K562 (cell line): ENCODE results near the gene TUBB2A. TPM values are rescaled to one million over a fixed set of nuclear protein-coding genes. Genes with fewer than 3 reads are reported as not detected.

ENCODE experiments used
- AFF4 ChIP-seq: sonication (generic); formaldehyde crosslinking; IDR thresholded peaks from 2 replicates; pipeline ENCODE4 v1.8.0; 2023; ENCODE audit warnings: mild to moderate bottlenecking, missing genetic modification reagents
- CTCFL ChIP-seq: IDR thresholded peaks from 2 replicates; pipeline ENCODE4 v1.6.1; 2011; ENCODE audit warnings: borderline replicate concordance, low read depth, mild to moderate bottlenecking, moderate library complexity, low read length; ENCODE audit not compliant: insufficient read depth, poor library complexity, severe bottlenecking
- ESRRB ChIP-seq: fragments of 250-450 bp; sonication (Bioruptor Pico); IDR thresholded peaks from 2 replicates; pipeline ENCODE4 v1.5.0; 2020; ENCODE audit warnings: mild to moderate bottlenecking, moderate library complexity, borderline replicate concordance
- IFI16 ChIP-seq: fragments of 250-450 bp; sonication (Bioruptor Pico); IDR thresholded peaks from 2 replicates; pipeline ENCODE4 v2.1.2; 2022; ENCODE audit warnings: mild to moderate bottlenecking, inconsistent platforms
- NEUROD1 ChIP-seq: fragments of 150-350 bp; IDR thresholded peaks from 2 replicates; pipeline ENCODE4 v1.6.1; 2014; ENCODE audit warnings: borderline replicate concordance, low read length, low read depth; ENCODE audit not compliant: partially characterized antibody
- NFXL1 ChIP-seq: fragments of 450-650 bp; formaldehyde crosslinking; IDR thresholded peaks from 2 replicates; pipeline ENCODE4 v1.4.0; 2021; ENCODE audit warnings: mild to moderate bottlenecking
- PHF8 ChIP-seq: fragments of 200-600 bp; sonication (generic); IDR thresholded peaks from 2 replicates; pipeline ENCODE4 v1.6.1; 2012; ENCODE audit warnings: mixed run types, mild to moderate bottlenecking, inconsistent platforms, low read length, moderate library complexity, borderline replicate concordance
- POLR3A ChIP-seq: IDR thresholded peaks from 2 replicates; pipeline ENCODE4 v1.6.1; 2011; ENCODE audit warnings: borderline replicate concordance, mild to moderate bottlenecking, moderate library complexity; ENCODE audit not compliant: insufficient read length, insufficient read depth; ENCODE audit errors: extremely low read depth
- PTBP1 ChIP-seq: fragments of 200-400 bp; formaldehyde crosslinking; IDR thresholded peaks from 2 replicates; pipeline ENCODE4 v1.6.1; 2017; ENCODE audit warnings: low read depth, low read length
- RBM25 ChIP-seq: fragments of 200-400 bp; formaldehyde crosslinking; IDR thresholded peaks from 2 replicates; pipeline ENCODE4 v1.6.1; 2018; ENCODE audit warnings: low read length, low read depth, moderate library complexity; ENCODE audit not compliant: severe bottlenecking
- SAP30 ChIP-seq: fragments of 200-600 bp; sonication (generic); IDR thresholded peaks from 2 replicates; pipeline ENCODE4 v1.6.1; 2012; ENCODE audit warnings: borderline replicate concordance, low read depth, mild to moderate bottlenecking, moderate library complexity, low read length, control low read depth, inconsistent platforms; ENCODE audit not compliant: insufficient read depth, poor library complexity, severe bottlenecking
- TBL1XR1 ChIP-seq, 2 experiments: IDR thresholded peaks; 2 replicates each; pipeline ENCODE4 v1.6.1; 2012; ENCODE audit warnings: improper control_type of control experiment in 2 of 2, low read length in 2 of 2, mild to moderate bottlenecking in 1 of 2
- XRCC3 ChIP-seq: fragments of 450-650 bp; IDR thresholded peaks from 2 replicates; pipeline ENCODE4 v1.6.1; 2017; ENCODE audit warnings: mild to moderate bottlenecking, moderate library complexity
- ZNF174 ChIP-seq: fragments of 250-450 bp; sonication (Bioruptor Pico); IDR thresholded peaks from 2 replicates; pipeline ENCODE4 v1.4.0; 2020; ENCODE audit warnings: mild to moderate bottlenecking
- ZNF212 ChIP-seq: fragments of 450-650 bp; formaldehyde crosslinking; IDR thresholded peaks from 2 replicates; pipeline ENCODE4 v1.4.0; 2020; ENCODE audit warnings: mild to moderate bottlenecking
- ZNF778 ChIP-seq: fragments of 450-650 bp; formaldehyde crosslinking; IDR thresholded peaks from 2 replicates; pipeline ENCODE4 v1.4.0; 2020; ENCODE audit warnings: mild to moderate bottlenecking, moderate library complexity
- polyA plus RNA-seq, 8 experiments: library from polyadenylated mRNA; depleted of rRNA in 4 of 8; stranded (reverse) in 5 of 8; unstranded in 3 of 8; fragments of >200 nt; fragmentation: Nextera tagmentation in 2 of 8; fragmentation: Illumina TruSeq in 1 of 8; extraction: Ambion mirVana in 2 of 8; extraction: Trizol in 1 of 8; gene quantifications; 2 replicates each; pipeline versions ENCODE4 v1.2.1 to v1.2.3, GENCODE V29; 2011 to 2014; ENCODE audit warnings: inconsistent platforms in 1 of 8, missing spikeins in 1 of 8
- total RNA-seq, 7 experiments: library from RNA; depleted of rRNA in 6 of 7; stranded (reverse); fragments of >200 nt in 6 of 7; fragmentation: Illumina TruSeq in 2 of 7; extraction: Trizol in 2 of 7; gene quantifications; 2 replicates each; pipeline versions ENCODE4 v1.2.1 to v1.2.3, GENCODE V29; 2011 to 2021; ENCODE audit warnings: low replicate concordance in 1 of 7
- TF ChIP-seq, protein P1 (sequence below): IDR thresholded peaks from 2 replicates; pipeline ENCODE4 v1.6.1; 2014; ENCODE audit warnings: antibody characterized with exemption
- TF ChIP-seq, protein P2 (sequence below): fragments of 250-450 bp; sonication (Bioruptor Pico); IDR thresholded peaks from 2 replicates; pipeline ENCODE4 v1.4.0; 2020

Gene TUBB2A
- total and polyA plus RNA-seq, 9 of the 15 experiments (the other 6 are each of a cell fraction or from before 2014, with no cell fraction given), result 3.6 to 92.1 (median 45.6) TPM

DNA sequence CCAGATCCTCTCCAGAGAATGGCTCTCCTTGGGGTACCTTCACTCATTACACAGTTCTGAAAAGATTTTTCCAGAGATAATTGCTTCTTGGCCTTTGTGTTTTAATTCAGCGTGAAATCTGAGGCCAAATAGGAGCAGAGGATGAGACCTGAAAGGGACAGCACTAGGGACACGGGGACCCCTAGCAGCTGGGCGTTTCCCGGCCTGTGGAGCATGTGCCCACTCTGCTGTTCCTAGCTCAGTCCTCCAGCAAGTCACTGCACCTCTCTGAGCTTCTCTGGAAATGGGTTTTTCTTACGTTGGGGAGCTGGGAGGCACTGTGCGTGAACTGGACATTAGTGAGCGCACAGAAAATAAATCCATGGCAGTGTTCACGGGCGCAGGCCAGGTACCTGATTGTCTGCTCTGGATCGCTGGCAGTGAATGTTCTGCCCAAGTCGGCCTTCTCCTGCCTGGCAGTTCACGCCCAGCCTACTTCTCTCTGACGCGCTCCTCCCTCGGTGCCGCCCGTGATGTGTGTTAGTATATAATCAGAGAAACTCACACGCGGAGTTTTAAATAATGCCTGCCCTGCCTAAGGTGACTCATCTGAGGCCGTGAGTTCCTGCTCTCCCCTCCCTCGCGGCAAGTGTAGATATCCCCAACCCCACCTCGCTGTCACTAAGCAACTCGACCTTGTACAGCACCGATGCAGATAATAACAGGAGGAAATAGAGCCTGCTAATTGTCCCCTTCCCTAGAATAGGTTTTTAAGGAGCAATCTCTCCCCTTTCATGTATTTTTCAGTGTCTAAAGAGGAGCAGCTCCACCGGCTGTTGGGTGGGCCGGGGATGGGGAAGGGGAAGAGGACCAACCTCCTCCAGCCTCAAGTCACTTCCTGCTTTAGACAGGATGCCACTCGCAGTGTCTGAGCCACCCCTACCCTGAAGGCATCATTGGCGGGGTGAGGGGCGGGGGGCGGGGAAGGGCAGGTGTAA lies 2.7 kb upstream of the TUBB2A start (continued):
- TF ChIP-seq SAP30 (no peak), CTCFL (no peak), NFXL1 (CRISPR knock-in tag) (no peak), POLR3A (no peak), XRCC3 (no peak), NEUROD1 (no peak), RBM25 (no peak), ZNF174 (CRISPR knock-in tag) (no peak), ZNF778 (no peak), ESRRB (no peak), AFF4 (no peak), TBL1XR1 (IDR thresholded peaks at IDR 0.05; ENCODE audit: low read length in 2 of 2) (no peak), IFI16 (no peak), ZNF212 (CRISPR knock-in tag) (no peak), PHF8 (no peak; the same call in 1 of the 2 replicates), PTBP1 (no peak)
- TF ChIP-seq, protein P1, sequence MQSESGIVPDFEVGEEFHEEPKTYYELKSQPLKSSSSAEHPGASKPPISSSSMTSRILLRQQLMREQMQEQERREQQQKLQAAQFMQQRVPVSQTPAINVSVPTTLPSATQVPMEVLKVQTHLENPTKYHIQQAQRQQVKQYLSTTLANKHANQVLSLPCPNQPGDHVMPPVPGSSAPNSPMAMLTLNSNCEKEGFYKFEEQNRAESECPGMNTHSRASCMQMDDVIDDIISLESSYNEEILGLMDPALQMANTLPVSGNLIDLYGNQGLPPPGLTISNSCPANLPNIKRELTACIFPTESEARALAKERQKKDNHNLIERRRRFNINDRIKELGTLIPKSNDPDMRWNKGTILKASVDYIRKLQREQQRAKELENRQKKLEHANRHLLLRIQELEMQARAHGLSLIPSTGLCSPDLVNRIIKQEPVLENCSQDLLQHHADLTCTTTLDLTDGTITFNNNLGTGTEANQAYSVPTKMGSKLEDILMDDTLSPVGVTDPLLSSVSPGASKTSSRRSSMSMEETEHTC, result no peak
- TF ChIP-seq, protein P2, sequence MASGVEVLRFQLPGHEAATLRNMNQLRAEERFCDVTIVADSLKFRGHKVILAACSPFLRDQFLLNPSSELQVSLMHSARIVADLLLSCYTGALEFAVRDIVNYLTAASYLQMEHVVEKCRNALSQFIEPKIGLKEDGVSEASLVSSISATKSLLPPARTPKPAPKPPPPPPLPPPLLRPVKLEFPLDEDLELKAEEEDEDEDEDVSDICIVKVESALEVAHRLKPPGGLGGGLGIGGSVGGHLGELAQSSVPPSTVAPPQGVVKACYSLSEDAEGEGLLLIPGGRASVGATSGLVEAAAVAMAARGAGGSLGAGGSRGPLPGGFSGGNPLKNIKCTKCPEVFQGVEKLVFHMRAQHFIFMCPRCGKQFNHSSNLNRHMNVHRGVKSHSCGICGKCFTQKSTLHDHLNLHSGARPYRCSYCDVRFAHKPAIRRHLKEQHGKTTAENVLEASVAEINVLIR (CRISPR knock-in tag), result no peak
